GM21717 (cell line): ENCODE measurements around the gene S1PR4.
"Not testable (repeated sequence)": the region's sequence is repeated elsewhere in the genome, so short reads cannot be mapped to it uniquely, and the experiment has no call there.

ENCODE experiments used
- ATAC-seq: cut with Tn5 transposase; IDR thresholded peaks from one replicate; pipeline ENCODE4 v1.9.1; 2021; ENCODE audit warnings: mild to moderate bottlenecking, moderate library complexity; ENCODE audit not compliant: unreplicated experiment

The S1PR4 gene

DNA sequence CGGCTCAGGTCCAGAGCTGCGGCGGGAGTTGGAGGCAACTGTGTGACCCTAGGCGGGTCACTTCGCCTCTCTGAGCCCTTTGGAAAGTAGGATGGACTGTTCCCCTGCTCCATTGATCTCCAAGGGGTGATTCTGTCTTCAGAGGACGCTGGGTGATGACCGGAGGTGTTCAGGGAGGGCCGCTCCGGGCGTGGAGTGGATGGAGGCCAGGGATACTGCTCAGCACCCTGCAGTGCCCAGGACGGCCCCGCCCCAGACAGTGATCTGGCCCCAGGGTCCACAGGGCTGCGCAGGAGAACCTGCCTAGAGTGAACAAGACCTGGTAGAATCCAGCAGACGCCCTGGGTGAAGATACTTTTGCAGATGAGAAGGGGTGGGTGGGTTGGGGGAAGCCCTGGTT, 14.1 kb downstream of the S1PR4 start:
- ATAC-seq, result no peak

DNA sequence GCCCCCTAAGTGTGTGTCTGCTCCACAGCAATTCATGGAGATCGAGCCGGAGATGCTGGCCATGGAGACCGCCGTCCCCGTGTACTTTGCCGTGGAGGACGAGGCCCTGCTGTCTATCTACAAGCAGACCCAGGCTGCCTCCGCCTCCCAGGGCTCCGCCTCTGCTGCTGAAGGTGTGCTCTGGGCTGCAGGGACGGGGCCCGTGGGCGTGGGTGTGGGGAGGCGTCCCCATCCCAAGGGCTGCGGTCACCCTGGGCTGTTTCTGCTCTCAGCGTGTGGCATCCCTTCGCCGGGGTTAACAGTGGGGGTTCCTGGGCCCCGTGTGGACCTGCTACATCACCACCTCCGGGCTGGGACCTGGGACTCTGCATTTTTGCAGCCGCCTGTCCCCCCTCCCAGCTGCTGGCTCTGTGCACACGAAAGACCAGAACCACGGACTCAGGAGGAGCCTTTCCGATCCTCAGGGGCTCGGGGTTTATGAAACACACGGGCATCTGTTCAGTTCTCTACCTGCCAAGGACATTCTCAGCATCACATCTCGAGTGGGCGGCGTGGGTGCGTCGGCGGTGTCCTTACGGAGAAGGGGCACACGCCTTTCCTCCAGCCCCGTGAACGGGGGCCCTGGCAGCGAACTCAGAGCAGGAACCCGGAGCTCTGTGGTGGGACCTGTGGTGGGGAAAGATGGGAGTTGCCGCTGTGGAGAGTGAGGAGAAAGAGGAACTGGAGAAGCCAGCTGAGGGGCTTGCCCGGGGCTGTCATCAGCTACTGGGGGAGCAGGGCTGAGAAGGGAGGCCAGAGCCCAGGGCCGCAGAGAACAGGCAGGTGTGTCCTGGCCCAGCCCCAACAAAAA, 14.9 kb downstream of the S1PR4 start:
- ATAC-seq, result no peak

DNA sequence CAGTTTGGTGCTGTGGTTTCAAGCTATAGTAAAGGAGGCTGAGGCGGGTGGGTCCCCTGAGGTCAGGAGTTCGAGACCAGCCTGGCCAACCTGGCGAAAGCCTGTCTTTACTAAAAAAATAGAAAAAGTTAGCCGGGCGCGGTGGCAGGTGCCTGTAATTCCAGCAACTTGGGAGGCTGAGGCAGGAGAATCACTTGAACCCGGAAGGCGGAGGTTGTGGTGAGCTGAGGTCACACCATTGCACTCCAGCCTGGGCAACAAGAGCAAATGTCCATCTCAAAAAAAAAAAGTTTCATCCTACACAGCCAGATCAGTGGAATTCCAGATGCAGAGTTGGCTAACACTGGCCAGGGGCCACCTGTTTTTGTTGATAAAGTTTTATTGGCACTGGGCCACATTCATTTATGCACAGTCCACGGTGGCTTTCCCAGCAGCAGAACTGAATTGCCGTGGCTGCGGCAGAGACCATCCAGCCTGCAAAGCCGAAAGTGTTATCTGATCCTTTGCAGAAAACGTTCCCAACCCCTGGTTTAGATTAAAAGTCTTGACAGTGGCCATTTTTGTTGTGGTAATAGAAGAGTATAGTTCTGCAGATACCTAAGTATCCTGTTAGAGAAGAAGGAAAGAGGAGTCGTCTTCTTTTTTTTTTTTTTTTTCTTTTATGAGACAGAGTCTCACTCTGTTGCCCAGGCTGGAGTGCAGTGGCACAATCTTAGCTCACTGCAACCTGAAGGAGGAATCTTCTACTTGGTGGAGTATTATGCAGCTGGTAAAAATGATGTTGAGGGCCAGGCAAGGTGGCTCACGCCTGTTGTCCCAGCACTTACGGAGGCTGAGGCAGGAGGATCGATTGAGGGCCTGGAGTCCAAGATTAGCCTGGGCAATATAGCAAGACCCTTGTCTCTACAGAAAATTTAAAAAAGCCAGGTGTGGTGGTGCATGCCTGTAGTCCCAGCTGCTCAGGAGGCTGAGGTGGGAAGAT, 15.8 kb downstream of the S1PR4 start:
- no peak for ATAC-seq

DNA sequence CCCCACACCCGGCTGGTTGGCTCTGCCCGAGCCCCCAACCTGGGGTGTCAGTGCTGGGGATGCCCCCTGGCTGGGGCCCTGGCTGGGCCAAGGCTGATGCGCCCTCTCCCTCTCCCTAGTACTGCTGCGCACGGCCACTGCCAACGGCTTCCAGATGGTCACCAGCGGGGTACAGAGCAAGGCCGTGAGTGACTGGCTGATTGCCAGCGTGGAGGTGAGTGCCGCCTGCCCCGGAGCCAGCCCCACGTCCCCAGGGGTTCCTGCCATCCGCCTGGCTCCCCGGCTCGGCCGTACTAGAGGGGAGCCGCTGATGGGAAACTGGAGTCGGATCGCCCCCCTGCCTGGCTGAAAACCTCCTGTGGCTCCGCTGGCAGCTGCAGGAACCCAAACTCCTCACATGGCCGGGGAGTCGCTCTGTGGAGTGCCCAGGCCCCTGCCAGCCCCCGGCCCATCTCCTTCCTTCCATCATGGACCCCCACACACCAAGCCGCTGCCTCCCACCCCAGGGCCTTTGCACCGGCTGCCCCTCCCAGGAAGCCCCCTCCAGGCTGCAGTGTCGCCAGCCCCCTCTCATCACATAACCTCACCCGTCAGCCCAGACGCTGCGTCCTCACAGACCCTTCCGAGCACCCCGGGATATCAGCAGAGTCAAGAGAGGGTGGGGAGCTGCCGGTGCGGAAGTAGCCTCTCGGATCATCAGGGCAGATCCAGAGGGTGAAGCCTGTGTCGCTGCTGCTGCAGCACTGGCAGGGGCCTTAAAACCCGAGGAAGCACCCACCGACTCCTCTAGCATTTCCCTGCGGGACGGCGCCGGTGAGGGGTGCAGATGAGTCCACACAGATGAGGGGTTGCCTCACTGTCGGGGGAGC, 17.7 kb downstream of the S1PR4 start:
- no peak for ATAC-seq

DNA sequence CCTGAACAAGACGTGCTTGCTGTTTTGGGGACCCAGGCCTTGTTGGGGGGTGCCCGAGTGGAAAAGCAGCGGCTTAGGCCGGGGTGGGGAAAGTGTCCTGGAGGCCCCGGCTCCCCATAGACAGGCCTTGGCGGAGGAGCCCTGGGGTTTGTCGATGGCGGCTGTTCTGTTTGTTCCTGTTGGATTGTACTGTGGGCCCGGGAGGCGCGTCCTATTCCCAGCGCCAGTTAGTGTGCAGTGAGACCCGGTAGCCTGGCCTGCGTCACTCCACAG, 18.3 kb downstream of the S1PR4 start:
- no peak for ATAC-seq

DNA sequence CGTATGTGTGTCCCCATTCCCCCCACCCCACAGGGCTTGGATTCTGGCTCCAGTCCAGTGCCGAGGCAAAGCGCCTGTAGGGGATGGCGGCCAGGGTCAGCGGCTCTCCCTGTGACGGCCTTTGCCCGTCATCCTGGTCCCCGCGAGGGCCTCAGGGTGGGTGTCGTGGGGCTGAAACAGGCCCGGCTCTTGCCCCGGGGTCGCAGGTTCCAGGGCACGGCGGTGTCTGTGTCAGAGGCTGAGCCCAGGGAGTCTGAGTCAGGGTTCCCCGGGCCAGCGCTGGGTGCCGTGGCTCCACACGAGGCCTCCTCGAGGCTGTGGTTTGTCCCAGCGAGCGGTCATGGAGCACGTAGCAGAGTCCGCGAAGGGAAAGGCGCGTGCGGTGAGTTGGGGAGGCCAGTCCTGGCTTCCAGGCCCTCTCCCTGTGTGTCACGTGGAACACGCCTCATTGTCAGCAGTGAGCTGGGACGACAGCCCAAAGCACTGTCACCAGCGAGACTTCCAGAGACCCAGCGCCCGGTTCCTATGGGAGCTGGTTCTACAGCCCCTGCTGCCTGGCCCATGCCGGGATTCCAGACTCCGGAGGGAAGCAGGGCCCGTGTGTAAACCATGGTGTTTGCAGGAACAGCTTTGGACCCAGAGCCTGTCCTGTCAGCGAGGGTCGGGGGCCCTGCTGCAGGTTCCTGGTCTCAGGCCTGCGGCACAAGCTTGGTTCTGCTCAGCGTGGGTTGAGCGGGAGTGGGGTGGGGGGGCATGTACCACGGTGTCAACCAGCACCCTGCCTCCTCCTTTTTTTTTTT, 20.5 kb downstream of the S1PR4 start:
- no peak for ATAC-seq

DNA sequence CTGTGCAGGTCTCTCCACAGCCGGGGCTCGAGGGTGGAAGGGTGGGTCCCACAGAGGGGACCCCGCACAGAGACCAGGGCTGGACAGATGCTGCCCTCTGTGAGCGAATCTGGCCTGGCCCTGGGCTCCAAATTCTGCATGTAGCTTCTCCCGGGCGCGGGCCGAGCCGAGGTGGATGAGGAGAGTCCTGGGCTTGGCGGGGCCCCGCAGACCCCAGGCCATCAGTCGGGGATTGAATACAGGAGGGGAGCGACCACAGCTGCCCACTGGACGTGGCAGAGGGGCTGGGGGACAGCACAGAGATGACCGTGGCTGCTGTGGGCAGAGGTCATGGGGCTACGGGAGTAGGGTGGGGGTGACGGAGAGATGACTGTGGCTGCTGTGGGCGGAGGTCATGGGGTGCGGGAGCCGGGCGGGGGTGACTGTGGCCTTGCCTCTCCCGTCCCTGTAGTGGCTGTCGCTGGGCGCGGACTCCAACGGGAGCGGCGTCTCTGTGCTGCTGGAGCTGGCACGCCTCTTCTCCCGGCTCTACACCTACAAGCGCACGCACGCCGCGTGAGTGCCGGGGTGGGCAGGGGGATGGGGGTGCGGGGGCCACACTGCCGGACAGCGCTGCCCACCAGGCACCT, 22.6 kb downstream of the S1PR4 start:
- no peak for ATAC-seq

DNA sequence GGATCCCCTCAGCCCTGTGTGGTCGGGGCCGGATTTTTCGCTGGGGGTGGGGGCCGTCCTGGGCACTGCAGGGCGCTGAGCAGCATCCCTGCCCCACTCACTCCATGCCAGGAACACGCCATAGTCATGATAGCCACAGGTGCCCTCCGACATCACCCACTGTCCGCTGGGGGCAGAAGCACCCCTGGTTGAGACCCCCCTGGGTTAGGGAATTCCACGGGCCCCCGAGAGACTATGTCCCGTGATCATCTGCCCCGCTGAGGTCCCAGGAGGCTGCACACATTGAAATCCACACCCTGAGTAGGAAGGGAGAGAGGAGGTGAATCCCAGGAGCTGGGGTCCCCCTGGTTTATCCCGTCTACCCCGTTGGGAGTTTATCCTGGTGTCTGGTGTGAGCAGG, 23.3 kb downstream of the S1PR4 start:
- ATAC-seq, result no peak

DNA sequence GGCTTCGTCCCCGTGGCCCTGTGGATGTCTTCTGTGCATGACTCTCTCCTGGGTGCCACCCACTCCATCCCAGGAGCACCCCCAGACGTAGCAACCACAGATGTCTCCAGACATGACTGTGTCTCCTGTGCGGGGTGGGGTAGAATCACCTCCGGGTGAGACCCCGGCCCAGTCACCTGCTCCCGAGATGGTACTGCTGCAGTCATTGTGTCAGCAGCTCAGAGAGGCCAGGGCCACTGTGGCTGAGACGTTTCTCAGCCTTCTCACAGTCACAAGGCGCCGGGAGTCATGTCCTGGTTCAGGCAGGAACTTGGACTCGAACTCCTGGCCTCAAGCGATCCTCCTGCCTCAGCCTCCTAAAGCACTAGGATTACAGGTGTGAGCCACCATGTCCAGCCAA, 23.8 kb downstream of the S1PR4 start:
- no peak for ATAC-seq

DNA sequence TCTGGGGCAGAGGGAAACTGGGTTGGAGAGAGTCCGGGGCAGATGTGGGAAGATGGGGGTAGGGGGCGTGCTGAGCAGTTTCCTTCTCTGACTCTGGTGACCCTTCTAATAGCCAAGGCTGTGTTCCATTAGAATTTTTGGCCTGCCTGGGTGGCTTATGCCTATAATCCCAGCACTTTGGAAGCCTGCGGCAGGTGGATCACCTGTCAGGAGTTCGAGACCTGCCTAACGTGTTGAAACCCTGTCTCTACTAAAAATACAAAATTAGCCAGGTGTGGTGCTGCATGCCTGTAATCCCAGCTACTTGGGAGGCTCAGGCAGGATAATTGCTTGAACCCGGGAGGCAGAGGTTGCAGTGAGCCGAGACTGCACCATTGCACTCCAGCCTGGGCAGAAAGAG, 24.3 kb downstream of the S1PR4 start:
- ATAC-seq, result not testable (repeated sequence)

DNA sequence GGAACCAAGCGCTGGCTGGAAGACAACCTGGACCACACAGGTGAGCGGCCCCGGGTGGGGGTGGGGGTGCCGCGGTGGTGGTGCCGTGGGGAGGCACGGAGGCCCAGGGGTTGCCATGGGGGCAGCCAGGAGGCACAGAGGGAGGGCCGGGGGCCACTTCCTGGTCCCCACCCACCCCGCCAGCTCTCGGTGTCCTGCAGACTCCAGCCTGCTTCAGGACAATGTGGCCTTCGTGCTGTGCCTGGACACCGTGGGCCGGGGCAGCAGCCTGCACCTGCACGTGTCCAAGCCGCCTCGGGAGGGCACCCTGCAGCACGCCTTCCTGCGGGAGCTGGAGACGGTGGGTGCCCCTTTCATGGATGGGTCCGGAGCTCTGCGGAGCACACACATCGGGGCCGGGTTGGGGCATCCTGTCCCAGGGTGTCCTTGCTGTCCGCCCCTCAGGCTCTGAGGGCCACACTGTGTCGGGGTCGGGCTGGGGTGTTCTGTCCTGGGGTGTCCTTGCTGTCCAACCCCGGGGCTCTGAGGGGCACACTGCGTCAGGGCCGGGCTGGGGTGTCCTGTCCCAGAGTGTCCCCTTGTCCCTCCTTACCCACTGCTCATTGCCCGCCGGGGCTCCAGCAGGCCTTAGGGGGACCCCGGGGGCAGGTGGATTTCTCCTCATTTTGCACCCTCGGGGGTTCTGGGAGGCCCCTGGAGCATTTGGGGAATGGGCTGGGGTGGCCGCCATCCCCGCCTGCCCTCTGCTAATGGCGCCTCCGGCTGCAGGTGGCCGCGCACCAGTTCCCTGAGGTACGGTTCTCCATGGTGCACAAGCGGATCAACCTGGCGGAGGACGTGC, 25.5 kb downstream of the S1PR4 start:
- ATAC-seq, result no peak

DNA sequence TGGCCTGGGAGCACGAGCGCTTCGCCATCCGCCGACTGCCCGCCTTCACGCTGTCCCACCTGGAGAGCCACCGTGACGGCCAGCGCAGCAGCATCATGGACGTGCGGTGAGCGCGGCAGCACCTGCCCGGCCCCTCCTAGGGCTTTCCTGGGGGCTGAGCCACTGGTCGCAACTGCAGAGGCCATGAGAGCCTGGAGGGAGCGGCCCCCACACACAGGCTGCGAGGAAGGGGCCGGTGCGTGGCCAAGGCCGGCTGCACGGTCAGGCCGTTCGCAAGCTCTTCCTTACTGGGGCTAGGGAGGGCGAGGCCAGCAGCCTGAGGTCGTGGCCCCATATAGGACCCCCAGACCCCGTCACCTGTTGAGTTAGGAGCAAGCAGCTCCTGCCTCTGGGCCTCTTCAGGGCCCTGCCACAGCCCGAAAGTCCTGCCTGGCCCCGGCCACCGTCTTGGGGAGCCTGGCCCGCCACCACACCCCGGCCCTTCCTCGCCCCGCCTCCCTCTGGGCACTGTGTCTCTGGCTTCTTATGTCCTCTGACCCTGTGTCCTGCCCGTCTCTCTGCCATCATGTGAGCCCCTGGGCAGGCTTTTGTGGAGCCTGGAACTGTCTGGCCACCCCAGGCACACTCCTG, 26.2 kb downstream of the S1PR4 start:
- ATAC-seq, result no peak

DNA sequence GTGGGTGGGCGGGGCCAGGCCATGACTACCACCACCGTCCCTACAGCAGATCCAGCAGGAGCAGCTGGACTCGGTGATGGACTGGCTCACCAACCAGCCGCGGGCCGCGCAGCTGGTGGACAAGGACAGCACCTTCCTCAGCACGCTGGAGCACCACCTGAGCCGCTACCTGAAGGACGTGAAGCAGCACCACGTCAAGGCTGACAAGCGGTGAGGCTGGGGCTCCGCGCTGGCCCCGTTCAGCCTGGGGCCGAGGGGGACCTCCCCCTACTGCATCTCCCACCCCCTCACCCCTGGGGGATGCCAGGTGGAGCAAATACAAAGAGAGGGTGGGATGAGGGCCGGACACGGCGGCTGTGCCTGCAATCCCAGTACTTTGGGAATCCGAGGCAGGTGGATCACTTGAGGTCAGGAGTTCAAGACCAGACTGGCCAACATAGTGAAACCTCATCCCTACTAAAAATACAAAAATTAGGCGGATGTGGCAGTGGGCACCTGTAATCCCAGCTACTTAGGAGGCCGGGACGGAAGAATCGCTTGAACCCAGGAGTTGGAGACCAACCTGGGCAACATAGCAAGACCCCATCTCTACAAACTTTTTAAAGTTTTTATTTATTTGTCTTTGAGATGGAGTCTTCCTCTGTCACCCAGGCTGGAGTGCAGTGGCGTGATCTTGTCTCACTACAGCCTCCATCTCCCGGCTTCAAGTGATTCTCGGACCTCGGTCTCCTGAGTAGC, 27.8 kb downstream of the S1PR4 start:
- no peak for ATAC-seq

DNA sequence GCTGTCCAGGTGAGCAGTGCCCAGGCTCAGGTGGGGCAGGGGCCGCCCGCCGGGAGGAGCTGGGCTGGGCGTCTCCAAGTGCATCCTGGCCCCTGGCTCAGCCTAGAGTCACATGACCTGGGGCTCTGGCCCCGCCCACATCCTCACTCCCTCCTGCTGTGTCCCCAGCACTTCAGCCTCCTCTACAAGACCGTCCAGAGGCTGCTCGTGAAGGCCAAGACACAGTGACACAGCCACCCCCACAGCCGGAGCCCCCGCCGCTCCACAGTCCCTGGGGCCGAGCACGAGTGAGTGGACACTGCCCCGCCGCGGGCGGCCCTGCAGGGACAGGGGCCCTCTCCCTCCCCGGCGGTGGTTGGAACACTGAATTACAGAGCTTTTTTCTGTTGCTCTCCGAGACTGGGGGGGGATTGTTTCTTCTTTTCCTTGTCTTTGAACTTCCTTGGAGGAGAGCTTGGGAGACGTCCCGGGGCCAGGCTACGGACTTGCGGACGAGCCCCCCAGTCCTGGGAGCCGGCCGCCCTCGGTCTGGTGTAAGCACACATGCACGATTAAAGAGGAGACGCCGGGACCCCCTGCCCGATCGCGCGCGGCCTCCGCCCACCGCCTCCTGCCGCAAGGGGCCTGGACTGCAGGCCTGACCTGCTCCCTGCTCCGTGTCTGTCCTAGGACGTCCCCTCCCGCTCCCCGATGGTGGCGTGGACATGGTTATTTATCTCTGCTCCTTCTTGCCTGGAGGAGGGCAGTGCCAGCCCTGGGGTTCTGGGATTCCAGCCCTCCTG, 29.1 kb downstream of the S1PR4 start:
- no peak for ATAC-seq

DNA sequence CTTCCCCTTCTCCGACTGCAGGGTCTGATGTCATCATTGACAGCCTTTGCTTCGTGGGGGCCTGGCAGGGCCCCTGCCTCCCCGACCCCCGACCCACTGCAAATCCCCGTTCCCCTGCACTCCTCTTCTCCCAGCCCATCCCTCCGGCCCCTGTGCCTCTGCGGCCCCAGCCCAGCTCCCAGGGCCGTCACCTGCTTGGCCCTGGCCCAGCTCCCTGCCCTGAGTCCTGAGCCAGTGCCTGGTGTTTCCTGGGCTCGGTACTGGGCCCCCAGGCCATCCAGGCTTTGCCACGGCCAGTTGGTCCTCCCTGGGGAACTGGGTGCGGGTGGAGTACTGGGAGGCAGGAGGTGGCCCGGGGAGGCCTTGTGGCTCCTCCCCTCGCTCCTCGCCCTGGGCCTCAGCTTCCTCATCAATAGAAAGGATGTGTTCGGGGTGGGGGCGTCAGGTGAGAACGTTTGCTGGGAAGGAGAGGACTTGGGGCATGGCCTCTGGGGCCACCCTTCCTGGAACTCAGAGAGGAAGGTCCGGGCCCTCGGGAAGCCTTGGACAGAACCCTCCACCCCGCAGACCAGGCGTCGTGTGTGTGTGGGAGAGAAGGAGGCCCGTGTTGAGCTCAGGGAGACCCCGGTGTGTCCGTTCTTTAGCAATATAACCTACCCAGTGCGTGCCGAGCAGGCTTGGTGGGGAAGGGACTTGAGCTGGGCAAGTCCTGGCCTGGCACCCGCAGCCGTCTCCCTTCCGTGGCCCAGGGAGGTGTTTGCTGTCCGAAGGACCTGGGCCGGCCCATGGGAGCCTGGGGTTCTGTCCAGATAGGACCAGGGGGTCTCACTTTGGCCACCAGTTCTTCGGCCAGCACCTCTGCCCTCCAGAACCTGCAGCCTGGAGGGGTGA, 30.0 kb downstream of the S1PR4 start:
- no peak for ATAC-seq

DNA sequence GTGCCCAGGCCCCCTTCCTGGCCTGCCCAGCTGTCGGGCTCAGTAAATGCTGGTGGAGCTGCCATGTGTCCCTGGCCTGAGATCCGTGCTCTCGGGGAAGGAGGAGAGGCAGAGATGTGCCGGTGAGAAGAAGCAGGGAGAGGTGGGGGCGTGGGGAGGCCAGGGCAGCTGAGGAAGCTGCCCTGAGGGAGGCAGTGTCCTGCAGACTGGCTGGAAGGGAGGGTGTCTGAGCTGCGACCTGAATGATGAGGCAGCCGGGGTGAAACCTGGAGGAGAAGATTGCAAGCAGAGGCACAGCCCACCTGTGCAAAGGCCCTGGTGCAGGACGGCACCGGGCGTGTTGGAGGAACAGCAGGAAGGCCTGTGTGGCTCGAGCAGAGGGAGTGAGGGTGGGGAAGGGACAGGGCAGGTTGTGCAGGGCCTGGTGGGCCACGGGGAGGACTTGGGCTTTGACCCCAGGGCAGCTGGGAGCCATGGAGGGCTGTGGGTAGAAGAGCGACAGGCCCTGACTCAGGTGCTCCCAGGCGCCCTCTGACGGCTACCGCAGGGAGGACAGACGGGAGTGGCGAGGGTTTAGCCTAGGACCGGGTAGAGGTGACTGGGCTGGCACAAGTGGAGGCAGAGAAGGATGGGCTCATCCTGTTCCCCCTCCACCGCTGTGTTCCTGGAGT, 31.9 kb downstream of the S1PR4 start:
- no peak for ATAC-seq
